ENCODE measurements around the gene ZNF485. TPM values are rescaled to one million over a fixed set of nuclear protein-coding genes. Genes with fewer than 3 reads are reported as not detected.
"Not testable (repeated sequence)": the region's sequence is repeated elsewhere in the genome, so short reads cannot be mapped to it uniquely, and the experiment has no call there.

Gene ZNF485
- total RNA-seq, 1 donor from 2014 or later, result 5.7 TPM

GRCh38 chr10:43585046-43585445 is 21.2 kb upstream of the ZNF485 start:
- Mint-ChIP-seq H3K27me3 (peaks cover 12% of the 10 kb centered on the region), H3K4me3 (ENCODE audit: low read depth) (no peak overlapping the region), H3K36me3 (ENCODE audit: insufficient read depth) (no peaks in the 10 kb centered on the region), H3K27ac (no peak overlapping the region), H3K9me3 (ENCODE audit: low read depth) (no peaks in the 10 kb centered on the region), H3K4me1 (ENCODE audit: low read depth) (peaks cover 11% of the 10 kb centered on the region)
- no peak for DNase-seq (ENCODE audit: low spot score, unreplicated experiment)
- TF ChIP-seq, protein P1, sequence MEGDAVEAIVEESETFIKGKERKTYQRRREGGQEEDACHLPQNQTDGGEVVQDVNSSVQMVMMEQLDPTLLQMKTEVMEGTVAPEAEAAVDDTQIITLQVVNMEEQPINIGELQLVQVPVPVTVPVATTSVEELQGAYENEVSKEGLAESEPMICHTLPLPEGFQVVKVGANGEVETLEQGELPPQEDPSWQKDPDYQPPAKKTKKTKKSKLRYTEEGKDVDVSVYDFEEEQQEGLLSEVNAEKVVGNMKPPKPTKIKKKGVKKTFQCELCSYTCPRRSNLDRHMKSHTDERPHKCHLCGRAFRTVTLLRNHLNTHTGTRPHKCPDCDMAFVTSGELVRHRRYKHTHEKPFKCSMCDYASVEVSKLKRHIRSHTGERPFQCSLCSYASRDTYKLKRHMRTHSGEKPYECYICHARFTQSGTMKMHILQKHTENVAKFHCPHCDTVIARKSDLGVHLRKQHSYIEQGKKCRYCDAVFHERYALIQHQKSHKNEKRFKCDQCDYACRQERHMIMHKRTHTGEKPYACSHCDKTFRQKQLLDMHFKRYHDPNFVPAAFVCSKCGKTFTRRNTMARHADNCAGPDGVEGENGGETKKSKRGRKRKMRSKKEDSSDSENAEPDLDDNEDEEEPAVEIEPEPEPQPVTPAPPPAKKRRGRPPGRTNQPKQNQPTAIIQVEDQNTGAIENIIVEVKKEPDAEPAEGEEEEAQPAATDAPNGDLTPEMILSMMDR (IDR thresholded peaks at IDR 0.05; ENCODE audit: unreplicated experiment), result no peak

DNA sequence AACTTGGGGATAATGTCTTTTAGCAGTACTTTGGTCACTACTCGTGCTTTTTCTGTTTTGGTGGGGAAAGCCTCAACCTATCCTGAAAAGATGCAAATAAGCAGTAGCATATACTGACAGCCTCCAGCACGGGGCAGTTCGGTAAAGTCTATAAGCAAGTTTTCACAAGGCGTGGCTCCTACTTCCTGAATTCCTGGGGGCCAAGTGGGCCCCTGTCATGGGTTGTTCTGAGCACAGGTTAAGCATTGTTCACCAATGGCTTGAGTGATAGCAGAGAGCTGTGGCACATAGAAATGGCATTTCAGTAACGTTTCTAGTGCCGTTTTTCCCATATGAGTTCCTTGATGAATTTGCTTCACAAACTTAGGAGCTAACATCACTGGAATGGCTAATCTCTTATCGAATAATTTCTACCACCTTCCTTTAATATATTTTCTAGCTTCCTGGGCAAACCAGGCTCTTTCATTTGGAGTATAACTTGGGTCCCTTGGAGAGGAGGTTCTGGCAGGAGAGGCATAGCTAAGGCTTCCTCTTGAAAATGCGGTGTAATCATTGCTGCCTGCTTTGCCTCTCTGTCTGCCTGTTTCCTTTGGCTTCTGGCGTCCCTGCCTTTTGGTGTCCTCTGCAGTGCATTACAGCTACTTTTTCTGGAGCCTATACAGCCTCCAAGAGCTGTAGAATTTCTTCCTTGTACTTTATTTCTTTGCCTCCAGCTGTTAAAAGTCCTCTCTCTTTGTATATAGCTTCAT is 20.1 kb upstream of the ZNF485 start:
- Mint-ChIP-seq H3K9me3 (ENCODE audit: low read depth) (no peaks in the 10 kb centered on the region), H3K4me1 (ENCODE audit: low read depth) (peaks cover 11% of the 10 kb centered on the region), H3K27me3 (peaks cover 6% of the 10 kb centered on the region), H3K36me3 (ENCODE audit: insufficient read depth) (no peaks in the 10 kb centered on the region), H3K4me3 (ENCODE audit: low read depth) (no peak overlapping the region), H3K27ac (peak overlapping the region; percentile 60)
- no peak for DNase-seq (ENCODE audit: low spot score, unreplicated experiment)
- TF ChIP-seq, protein P1 (IDR thresholded peaks at IDR 0.05; ENCODE audit: unreplicated experiment), result no peak

DNA sequence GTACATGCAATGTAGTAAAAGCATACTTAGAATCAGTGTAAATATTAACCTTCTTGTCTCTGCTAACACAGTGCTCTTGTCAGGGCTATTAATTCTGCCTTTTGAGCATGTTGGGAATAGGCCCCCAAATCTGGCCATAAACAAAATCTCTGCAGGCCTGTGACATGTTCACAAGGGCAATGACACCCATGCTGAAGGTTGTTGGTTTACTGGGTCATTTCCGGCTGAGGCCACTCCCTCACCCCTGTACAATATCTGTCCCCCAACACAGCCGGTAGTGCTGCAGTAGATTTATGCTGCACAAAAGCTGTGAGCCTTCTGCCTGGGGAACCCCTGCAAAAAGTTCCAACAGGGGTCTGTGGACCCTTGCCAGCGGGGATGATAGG is 19.5 kb upstream of the ZNF485 start:
- H3K27me3 Mint-ChIP-seq; DNase-seq (ENCODE audit: low spot score, unreplicated experiment); H3K9me3 Mint-ChIP-seq (ENCODE audit: low read depth); H3K4me3 Mint-ChIP-seq (ENCODE audit: low read depth); H3K36me3 Mint-ChIP-seq (ENCODE audit: insufficient read depth): not testable (repeated sequence)
- Mint-ChIP-seq H3K27ac (peak overlapping the region; percentile 60), H3K4me1 (ENCODE audit: low read depth) (peaks cover 11% of the 10 kb centered on the region)

DNA sequence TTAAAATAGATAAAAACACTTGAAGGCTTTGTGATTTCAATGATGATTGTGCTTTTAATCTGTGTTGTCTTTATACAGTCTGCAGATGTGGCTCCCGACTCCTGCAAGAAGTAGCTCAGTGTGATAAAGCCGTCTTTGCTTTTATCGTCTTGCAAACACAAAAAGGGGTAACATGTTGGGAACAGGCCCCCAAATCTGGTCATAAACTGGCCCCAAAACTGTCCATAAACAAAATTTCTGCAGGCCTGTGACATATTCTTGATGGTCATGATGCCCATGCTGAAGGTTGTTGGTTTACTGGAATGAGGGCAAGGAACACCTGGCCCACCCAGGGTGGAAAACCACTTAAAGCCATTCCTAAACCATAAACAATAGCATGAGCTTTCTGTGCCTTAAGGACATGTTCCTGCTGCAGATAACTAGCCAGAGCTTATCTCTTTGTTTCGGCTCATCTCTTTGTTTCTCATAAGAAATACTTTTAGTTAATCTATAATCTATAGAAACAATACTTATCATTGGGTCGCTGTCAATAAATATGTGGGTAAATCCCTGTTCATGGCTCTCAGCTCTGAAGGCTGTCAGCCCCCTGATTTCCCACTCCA is 14.8 kb upstream of the ZNF485 start:
- peaks cover 6% of the 10 kb centered on the region for H3K27me3 Mint-ChIP-seq
- TF ChIP-seq, protein P1 (IDR thresholded peaks at IDR 0.05; ENCODE audit: unreplicated experiment), result no peak
- no peak overlapping the region for H3K27ac Mint-ChIP-seq
- H3K36me3 Mint-ChIP-seq (ENCODE audit: insufficient read depth), result no peaks in the 10 kb centered on the region
- no peak for DNase-seq (ENCODE audit: low spot score, unreplicated experiment)
- peaks cover 23% of the 10 kb centered on the region for H3K4me1 Mint-ChIP-seq (ENCODE audit: low read depth)
- H3K9me3 Mint-ChIP-seq (ENCODE audit: low read depth), result peaks cover 10% of the 10 kb centered on the region
- H3K4me3 Mint-ChIP-seq (ENCODE audit: low read depth), result no peak overlapping the region

DNA sequence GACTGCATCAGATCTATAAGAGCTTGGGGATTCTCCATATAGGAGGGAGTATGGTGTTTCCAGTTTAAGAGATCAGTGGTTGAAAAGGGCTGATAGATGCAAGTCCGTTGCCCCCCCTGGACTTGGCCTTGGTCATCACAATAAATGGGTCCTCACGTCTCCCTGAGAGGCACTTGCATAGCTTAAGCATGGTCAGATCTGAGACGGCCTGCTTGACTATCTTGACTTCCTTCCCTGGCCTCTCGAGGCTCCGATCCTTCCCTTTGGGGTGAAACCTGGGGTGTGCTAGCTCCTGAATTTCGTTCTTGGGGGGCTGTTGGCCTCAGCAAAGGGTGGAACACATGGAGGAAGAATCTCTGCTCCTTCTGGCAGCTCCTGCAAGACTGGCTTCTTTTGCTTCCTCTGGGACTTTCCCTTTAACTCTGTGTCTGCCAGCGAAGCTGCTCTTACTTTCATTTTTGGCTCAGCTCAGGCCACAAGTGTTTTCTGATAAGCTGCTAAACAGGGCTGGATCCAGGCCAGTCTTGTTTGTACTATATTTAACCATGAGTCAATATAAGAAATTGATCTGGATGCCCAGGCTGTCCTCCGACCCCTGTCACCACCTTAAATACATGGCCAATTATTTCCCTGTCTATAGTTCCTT is 11.2 kb upstream of the ZNF485 start:
- TF ChIP-seq, protein P1 (IDR thresholded peaks at IDR 0.05; ENCODE audit: unreplicated experiment), result no peak
- Mint-ChIP-seq H3K4me1 (ENCODE audit: low read depth) (peaks cover 17% of the 10 kb centered on the region), H3K36me3 (ENCODE audit: insufficient read depth) (no peaks in the 10 kb centered on the region), H3K27ac (peak overlapping the region; percentile 0), H3K9me3 (ENCODE audit: low read depth) (peaks cover 13% of the 10 kb centered on the region), H3K27me3 (peaks cover 2% of the 10 kb centered on the region), H3K4me3 (ENCODE audit: low read depth) (peak overlapping the region; percentile 4)
- no peak for DNase-seq (ENCODE audit: low spot score, unreplicated experiment)

Measured in progenitor cell of endocrine pancreas (in vitro differentiated cells).